GM23338 (cell line): ENCODE results near the gene ZFP90. TPM values are rescaled to one million over a fixed set of nuclear protein-coding genes. Genes with fewer than 3 reads are reported as not detected.

Source experiments
- CREB1 ChIP-seq: fragments of 250-450 bp; sonication (Bioruptor Pico); IDR thresholded peaks from 2 replicates; pipeline ENCODE4 v1.5.0; 2020; ENCODE audit warnings: low read depth, mild to moderate bottlenecking, moderate library complexity
- NANOG ChIP-seq: IDR thresholded peaks from 2 replicates; pipeline ENCODE4 v1.6.1; 2016; ENCODE audit warnings: antibody characterized with exemption, borderline replicate concordance
- ZNF331 ChIP-seq: fragments of 250-450 bp; sonication (Bioruptor Pico); IDR thresholded peaks from 2 replicates; pipeline ENCODE4 v1.5.0; 2020; ENCODE audit warnings: low read depth, mild to moderate bottlenecking, moderate library complexity
- polyA plus RNA-seq: library from polyadenylated mRNA; unstranded; fragments of >200 nt; fragmentation: Nextera tagmentation; extraction: Ambion mirVana; gene quantifications from 2 replicates; pipeline ENCODE4 v1.2.1, GENCODE V29; 2016
- total RNA-seq: library from RNA; depleted of rRNA; stranded (reverse); fragments of >200 nt; shearing (Covaris generic); gene quantifications from 2 replicates; pipeline ENCODE4 v1.2.3, GENCODE V29; 2014
- TF ChIP-seq, protein P1 (sequence below): fragments of 250-450 bp; sonication (Bioruptor Pico); IDR thresholded peaks from 2 replicates; pipeline ENCODE4 v1.5.0; 2020; ENCODE audit warnings: mild to moderate bottlenecking, moderate library complexity
- TF ChIP-seq, protein P2 (sequence below), 2 experiments: fragments of 200-600 bp in 1 of 2; sonication (generic) in 1 of 2; conservative IDR thresholded peaks; 2 replicates each; pipeline versions ENCODE4 v1.5.1 to v1.6.1; 2016 to 2017; ENCODE audit warnings: antibody characterized with exemption in 2 of 2, low read depth in 2 of 2, mild to moderate bottlenecking in 2 of 2, moderate library complexity in 1 of 2

The ZFP90 gene
- total and polyA plus RNA-seq, 2 experiments from 2014 or later, result 12.8 to 14.6 TPM

DNA sequence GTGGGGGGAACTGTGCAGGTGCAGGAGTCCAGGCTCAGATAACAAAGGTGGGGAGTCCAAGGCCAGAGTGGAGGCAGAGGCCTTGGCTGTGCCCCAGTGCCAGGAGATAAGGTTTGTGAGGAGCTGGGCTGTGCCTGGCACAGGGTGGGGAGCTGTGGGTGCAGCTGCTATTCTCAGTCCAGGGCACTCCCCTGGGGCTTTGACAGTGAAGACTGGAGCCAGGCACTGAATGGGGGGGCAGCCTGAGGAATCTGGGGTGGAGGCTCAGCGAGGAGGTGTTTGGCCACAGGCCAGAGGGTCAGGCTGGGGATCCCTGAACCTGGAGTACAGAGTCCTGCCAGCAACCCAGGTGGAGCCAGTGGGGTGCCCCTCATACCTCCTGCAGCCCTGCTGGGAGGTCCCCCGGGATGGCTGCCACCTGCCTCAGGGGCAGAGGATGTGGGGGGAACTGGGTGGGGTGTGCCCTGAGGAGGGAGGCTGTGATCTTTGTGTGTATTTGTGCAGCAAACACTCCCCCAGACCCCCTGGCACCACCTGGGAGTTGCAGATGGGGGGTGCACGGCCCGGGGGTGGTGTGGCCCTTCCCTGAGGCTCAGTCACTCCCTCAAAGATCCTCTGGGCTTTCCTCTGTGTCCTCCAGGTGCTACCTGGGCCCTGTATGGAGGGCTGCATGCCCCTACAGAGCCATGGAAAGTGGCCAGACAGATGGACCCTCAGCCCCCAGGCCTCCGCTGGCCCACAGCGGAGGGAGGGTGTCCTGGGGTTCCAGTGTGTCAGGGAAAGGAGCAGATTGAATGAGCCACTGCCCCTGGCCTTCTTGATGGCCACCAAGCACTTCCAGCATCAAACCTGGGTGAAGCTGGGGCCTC is 46.3 kb upstream of the ZFP90 start (continued):
- TF ChIP-seq, protein P1, sequence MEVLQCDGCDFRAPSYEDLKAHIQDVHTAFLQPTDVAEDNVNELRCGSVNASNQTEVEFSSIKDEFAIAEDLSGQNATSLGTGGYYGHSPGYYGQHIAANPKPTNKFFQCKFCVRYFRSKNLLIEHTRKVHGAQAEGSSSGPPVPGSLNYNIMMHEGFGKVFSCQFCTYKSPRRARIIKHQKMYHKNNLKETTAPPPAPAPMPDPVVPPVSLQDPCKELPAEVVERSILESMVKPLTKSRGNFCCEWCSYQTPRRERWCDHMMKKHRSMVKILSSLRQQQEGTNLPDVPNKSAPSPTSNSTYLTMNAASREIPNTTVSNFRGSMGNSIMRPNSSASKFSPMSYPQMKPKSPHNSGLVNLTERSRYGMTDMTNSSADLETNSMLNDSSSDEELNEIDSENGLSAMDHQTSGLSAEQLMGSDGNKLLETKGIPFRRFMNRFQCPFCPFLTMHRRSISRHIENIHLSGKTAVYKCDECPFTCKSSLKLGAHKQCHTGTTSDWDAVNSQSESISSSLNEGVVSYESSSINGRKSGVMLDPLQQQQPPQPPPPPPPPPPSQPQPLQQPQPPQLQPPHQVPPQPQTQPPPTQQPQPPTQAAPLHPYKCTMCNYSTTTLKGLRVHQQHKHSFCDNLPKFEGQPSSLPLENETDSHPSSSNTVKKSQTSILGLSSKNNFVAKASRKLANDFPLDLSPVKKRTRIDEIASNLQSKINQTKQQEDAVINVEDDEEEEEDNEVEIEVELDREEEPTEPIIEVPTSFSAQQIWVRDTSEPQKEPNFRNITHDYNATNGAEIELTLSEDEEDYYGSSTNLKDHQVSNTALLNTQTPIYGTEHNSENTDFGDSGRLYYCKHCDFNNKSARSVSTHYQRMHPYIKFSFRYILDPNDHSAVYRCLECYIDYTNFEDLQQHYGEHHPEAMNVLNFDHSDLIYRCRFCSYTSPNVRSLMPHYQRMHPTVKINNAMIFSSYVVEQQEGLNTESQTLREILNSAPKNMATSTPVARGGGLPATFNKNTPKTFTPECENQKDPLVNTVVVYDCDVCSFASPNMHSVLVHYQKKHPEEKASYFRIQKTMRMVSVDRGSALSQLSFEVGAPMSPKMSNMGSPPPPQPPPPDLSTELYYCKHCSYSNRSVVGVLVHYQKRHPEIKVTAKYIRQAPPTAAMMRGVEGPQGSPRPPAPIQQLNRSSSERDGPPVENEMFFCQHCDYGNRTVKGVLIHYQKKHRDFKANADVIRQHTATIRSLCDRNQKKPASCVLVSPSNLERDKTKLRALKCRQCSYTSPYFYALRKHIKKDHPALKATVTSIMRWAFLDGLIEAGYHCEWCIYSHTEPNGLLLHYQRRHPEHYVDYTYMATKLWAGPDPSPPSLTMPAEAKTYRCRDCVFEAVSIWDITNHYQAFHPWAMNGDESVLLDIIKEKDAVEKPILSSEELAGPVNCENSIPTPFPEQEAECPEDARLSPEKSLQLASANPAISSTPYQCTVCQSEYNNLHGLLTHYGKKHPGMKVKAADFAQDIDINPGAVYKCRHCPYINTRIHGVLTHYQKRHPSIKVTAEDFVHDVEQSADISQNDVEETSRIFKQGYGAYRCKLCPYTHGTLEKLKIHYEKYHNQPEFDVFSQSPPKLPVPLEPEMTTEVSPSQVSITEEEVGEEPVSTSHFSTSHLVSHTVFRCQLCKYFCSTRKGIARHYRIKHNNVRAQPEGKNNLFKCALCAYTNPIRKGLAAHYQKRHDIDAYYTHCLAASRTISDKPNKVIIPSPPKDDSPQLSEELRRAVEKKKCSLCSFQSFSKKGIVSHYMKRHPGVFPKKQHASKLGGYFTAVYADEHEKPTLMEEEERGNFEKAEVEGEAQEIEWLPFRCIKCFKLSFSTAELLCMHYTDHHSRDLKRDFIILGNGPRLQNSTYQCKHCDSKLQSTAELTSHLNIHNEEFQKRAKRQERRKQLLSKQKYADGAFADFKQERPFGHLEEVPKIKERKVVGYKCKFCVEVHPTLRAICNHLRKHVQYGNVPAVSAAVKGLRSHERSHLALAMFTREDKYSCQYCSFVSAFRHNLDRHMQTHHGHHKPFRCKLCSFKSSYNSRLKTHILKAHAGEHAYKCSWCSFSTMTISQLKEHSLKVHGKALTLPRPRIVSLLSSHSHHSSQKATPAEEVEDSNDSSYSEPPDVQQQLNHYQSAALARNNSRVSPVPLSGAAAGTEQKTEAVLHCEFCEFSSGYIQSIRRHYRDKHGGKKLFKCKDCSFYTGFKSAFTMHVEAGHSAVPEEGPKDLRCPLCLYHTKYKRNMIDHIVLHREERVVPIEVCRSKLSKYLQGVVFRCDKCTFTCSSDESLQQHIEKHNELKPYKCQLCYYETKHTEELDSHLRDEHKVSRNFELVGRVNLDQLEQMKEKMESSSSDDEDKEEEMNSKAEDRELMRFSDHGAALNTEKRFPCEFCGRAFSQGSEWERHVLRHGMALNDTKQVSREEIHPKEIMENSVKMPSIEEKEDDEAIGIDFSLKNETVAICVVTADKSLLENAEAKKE (CRISPR knock-in tag), result no peak
- TF ChIP-seq, protein P2, sequence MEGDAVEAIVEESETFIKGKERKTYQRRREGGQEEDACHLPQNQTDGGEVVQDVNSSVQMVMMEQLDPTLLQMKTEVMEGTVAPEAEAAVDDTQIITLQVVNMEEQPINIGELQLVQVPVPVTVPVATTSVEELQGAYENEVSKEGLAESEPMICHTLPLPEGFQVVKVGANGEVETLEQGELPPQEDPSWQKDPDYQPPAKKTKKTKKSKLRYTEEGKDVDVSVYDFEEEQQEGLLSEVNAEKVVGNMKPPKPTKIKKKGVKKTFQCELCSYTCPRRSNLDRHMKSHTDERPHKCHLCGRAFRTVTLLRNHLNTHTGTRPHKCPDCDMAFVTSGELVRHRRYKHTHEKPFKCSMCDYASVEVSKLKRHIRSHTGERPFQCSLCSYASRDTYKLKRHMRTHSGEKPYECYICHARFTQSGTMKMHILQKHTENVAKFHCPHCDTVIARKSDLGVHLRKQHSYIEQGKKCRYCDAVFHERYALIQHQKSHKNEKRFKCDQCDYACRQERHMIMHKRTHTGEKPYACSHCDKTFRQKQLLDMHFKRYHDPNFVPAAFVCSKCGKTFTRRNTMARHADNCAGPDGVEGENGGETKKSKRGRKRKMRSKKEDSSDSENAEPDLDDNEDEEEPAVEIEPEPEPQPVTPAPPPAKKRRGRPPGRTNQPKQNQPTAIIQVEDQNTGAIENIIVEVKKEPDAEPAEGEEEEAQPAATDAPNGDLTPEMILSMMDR (conservative IDR thresholded peaks at IDR 0.05; ENCODE audit: low read depth in 2 of 2), result no peak
- TF ChIP-seq CREB1 (CRISPR knock-in tag) (no peak), ZNF331 (CRISPR knock-in tag) (no peak), NANOG (no peak)
